GM18520 (cell line): ENCODE results near the gene PAPOLB.

Source experiments
- ATAC-seq: cut with Tn5 transposase; IDR thresholded peaks from one replicate; pipeline ENCODE4 v1.9.1; 2021; ENCODE audit not compliant: unreplicated experiment

Gene PAPOLB

DNA sequence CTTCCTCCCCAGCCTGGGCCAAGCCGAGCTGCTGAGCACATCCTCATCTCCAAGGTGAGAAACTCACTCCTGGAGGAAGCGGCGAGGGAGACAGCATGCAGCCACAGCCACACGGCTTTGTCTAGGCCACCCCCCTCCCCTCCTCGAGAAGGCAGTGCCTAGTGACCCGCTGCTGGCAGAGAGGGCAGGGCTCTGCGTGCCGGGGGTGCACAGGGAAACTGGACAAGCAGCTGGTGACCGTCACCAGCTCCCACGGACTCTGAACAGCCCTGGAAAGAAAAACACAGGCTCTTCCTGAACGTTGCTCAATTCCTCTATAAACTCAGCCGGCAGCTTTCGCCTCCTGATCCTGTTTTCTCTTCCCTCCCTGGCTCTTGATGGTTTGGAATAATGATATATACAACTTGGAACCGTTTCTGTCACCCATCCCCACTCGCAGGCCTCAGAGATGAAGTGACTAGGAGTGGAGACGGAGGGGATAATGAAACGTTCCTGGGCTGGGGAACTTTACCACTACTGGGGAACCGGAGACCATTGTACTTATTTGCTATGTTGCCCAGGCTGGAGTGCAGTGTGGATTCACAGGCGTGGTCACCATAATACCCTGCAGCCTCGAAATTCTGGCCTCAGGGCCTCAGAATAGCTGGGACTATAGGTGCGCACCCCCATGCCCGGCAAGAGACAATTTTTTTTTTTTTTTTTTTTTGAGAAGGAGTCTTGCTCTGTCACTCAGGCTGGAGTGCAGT, 19.3 kb downstream of the PAPOLB start:
- ATAC-seq = no peak

DNA sequence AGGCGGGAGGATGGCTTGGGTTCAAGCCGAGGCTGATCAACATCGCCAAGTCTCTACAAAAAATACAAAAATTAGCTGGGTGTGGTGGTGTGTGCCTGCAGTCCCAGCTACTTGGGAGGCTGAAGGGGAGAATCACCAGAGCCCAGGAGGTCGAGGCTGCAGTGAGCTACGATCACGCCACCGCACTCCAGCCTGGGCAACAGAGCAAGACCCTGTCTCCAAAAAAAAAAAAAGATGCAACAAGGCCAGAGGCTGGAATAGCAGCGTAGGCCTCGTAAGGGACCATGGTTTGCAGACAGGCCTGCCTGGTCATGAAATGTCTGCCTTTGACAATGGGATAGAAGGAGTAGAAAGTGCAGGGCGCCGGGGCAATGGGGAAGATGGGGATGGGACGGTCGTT, 20.0 kb downstream of the PAPOLB start:
- no peak for ATAC-seq

DNA sequence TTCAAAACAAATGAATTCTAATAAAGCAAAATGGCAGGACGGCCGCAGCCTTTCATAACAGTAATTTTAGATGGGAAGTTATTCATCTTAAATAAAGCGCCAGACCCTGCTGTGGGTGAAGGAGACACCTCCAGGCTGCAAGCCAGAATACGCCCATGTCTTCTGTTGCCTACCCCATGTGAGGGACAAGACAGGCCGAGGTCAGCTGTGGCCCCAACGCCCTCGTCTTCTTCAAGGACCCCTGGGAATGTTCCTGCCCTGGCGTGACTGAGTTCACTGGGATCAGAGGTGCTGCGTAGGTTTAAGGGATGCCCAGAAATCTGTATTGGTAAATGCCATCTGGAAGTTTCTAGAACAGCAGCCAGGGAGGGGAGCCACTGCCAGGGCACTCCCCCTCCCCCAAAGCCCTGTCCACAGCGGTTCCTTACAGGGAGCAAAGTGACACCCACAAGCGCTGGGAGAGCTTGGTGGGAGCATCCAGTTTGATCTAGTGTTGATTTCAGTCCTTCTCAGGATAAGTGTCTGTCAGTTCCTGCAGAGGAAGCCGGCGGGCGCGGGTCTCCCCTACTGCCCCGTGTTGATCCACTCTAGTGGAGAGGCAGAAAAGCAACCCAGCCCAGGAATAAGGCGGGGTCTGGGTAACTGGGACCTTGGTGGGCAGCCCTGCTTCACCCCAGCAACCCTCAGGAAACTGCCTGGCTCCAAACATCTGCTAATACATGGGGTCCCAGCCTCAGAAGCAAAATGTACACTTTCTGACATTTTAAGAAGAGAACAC, 20.6 kb downstream of the PAPOLB start:
- ATAC-seq = no peak

DNA sequence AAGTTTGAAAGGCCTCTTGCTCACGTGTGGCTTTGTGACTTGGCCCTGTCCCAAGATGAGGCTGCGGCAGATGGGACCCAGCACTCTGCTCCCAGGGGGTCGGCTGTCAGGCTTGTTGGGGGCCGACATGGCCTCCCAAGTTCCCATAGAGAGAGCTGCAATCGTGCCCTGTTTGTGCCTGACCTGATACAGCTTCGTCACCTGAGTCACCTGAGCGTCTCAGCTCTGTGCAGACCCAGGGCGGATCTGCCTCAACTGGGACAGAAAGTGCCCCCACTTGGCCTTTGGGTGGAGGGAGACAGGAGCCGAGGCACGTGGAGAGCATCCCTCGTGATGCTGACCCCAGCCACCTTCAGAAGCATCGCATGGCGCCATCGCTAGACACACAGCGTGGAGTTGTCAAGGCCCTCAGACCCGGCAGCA, 21.7 kb downstream of the PAPOLB start:
- no peak for ATAC-seq

DNA sequence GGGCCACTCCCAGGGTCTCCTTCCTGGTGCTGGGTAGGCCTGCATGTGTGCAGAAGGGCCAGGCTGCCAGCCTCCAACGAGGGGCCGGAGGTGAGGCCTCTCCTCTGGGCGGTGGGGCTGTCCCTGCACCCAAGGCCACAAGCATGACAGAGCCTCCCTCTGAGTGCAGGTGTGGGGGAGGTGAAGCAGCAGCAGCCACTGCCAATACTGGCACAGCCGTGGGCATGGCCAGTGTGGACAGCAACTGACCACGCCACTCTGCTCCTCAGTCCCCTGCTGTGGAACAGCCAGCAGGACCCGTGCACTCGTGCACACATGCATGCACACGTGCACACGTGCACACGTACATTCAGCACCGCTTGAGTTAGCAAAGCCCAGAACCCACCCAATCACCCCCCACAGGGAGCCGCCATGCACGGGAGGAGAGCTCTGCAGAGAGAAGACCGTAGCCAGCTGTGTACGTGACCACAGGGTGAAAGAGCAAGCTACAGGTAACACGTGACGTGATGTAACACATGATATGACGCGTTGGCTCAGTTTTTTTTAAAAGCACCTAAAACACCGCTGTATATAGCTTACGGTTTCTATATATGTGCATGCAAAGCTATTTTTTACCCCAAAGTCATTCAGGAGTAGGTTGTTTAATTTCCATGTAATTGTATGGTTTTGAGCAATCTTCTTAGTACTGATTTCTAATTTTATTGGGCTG, 23.1 kb downstream of the PAPOLB start:
- ATAC-seq = no peak

DNA sequence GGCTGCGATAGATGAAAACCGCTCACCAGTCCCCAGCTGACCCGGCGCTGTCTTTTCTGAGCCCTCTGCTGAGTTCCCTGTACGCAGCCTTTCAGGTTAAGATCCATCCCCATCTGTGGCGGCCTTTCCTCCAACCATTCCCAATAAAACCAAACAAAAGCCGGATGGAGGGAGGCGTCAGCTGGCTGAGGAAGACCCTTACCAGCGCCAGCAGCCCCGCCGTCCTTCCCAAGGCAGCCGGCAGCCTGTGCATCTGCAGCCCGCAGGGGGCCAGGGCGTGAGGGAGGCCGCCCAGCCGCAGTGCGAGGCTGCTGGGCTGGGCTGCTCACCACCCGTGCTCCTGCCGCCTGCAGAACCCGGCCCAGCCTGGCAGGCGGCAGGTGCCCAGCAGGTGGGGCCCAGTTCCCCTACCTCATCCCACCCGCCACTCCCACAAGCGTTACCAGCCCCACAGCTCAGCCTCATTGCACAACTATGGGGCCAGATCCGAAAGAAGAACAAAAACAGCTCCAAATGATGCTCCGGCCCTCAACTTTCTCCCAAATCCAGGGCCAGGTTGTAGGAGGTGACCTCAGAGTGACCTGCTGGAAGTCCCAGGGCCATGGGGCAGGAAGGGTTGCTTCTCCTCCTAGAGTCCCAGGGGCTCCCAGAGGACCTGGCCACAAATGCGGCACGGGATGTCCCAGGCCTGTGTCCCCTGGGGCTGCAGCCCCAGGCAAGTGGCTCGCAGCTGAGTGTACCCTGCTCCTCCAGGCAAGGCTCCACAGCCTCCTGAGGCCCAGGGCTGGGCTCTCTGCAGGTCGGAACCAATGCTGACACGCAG, 23.8 kb downstream of the PAPOLB start:
- ATAC-seq = no peak

DNA sequence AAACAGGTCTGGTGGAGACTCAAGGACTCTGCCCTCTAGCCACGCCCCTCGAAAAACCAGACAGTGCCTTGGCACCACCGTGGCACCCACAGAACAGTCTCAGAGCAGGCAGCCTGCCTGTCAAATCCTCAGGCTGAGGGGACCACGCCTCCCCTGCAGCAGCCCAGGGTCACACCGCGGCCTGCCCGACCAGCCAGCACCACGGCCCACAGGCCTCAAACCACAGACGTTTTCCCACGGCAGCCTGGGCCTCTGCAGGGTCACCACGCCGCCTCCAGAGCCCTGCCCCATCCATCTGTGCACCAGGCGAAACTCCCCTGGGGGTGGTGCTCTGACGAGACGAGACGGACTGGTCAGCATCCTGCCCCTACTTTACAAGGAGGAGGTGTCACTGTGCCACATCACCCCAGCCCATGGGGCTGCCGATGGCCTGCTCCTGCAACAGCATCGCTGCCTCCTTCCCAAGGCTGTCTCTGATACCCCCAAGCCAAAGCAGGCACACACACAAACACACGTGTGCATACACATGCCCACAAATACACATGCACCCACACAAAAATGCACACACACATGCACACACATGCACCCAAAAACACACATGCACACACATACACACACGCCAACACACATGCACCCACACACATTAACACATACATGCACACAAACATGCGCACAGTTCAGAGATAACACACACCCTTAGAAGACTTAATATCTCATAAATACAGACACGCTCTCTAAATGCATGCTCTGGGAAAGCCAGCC, 24.6 kb downstream of the PAPOLB start:
- no peak for ATAC-seq

DNA sequence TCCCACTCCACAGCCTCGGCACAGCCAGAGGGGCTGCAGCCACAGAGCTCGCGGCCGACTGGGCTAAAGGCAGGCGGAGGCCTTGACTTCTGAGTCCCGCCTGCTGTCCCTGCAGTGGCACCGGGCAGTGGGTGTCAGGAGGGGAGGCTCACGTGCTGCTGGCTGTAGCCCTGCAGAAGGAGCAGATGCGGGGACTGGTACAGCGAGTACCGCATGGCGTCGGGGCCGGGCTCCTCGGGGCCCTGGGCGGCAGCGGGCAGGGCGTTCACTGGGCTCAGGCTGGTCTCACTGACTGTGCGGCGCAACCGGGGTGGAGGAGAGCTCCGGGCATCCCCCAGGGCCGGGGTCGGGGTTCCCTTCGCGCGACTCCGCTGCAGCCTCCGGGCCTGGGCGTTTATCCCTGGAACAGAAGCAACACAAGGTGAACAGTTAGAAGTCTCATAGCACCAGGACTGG, 25.6 kb downstream of the PAPOLB start:
- no peak for ATAC-seq

DNA sequence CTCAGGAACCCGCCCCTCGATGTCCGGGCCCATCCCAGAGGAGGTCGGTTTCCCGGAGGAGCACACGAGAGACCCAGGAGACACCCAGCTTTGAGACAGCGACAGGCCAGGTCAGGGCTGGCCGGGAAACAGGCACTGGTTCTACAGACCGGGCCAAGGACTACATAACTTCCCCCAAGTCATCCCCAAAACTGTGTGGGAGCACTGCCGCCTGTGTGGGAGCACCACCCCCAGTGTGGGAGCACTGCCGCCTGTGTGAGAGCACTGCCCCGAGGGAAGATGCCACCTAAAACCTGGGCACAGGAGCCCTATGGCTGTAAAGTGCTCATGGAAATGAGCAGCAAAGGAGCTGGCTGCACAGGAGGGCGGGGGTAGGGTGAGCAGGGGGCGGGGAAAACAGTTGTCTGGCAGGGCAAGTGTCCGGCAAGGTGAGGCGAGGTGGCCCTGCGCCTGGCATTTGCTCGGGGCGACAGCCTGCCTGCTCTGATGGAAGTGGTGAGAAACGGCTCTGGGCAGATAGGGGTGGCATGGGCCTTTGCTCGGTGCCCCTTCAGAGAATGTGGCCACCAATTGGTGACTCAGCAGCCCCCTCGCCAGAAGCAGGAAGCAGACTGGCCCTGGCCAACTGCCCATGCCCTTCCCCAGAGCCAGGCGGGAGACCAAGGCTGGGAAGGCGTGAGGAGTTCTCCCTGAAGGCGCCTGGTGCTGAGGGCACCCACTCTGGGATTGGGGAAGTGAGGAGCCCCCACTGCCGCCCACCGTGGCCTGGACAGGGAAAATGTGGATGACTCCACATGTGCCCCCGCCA, 26.2 kb downstream of the PAPOLB start:
- ATAC-seq = no peak

DNA sequence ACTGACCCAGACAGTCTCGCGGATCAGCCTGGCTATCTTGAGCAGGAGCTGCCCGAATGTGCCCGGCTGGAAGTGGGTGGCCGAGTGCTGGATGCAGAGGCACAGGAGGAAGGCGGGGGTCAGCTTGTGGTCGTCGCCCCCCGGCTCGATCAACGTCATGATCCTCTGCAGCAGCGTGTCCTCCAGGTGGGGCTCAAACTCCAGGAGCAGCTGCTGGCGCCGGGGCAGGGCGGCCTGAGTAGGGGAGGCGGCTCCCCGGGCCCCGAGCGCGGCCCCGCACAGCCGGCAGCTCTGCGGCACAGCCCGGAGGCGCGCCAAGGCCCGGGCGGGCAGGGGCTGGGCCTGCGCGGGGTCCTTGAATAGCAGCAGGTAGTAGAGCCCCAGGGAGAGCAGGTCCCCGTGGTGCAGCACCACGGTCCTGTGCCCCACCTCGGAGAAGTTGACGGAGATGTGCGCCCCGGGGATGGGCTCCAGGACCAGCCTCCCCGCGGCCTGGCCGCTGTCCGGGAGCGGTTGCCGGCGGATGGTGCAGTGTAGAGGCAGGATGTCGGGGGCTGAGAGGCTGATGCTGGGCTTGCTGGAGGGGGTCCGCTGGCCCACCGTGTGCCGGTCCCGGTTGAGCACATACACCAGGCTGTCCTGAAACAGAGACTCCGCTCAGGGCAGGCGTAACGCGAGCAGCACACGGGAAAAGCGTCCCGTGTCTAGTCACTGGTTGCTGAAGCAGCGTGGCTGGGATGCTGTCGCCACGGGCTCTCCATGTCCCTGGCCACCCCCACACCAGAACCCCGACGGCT, 27.0 kb downstream of the PAPOLB start:
- ATAC-seq = no peak

DNA sequence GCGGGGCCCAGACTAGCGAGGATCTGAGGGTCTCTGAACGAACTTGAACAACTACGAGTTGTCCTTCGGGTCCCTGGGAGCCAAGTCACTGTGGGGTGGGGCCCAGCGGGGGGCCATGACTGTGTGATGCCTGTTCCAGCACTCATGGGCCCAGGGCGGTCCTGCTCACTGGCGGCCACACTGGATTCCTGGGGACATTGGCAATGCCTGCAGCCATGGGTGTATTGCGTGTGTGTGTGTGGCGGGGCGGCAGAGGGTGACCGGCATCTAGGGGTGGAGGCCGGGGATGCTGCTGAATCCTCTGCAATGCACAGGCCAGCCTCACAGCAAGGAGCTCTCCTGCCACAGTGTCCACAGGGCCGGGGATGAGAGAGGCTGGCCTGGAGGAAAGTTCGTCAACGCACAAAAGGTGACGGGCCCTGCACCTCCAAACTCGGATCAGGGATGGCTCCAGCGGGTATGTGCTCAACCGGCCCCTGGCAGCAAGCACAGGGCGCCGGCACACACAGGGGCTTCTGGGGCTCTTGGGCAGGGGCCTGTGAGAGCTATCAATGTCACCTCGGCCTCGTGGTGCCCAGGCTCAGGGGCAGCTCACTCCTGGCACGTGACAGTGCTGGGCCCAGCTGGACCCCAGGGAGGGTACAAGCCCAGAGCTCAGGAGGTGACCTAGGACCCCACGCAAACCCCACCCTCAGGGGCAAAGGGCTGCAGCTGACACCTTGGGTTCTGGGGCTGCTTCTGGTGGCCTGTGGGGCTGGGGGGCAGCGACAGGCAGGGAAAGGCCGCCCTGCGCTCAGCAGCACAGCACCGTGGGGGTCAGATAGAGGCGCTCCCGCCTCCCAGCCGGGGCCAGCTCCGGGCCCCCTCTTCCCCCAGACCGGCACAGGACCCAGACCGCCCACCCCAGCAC, 27.9 kb downstream of the PAPOLB start:
- no peak for ATAC-seq

DNA sequence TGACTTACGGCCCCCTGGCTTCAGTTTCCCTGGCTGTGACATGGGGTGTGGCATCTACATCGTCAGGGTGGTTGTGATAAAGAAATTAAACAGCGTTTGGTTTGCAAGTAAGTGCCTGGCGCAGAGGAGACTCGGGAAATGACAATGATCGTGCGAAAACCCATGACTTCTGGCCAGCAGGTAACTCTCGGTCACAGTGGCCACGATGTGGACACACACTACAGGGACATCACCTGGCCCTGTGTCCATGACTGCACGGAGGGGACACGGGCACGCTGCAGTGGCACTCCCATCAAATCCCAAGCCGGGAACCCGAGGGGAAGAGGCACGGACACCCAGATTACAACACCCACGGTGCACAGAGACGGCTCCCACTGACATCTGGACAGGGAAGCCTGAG, 28.7 kb downstream of the PAPOLB start:
- ATAC-seq = no peak

DNA sequence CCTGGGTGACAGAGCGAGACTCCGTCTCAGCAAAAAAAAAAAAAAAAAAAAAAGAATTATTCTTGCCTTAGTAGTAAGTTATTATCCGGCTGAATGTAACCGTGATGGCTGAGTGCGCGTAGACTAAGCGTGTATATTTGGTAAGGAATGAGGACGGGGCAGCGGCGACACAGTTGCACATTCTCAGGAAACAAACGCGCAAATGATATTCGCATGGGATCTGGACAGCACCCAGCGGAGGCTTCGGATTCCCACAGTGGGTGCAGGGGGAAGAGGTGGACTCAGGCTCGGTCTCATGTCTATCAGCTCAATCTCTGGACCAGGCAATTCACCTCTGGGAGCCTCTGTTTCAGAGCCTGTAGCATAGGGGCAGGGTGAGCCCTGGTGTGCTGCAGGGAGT, 29.1 kb downstream of the PAPOLB start:
- ATAC-seq = no peak

DNA sequence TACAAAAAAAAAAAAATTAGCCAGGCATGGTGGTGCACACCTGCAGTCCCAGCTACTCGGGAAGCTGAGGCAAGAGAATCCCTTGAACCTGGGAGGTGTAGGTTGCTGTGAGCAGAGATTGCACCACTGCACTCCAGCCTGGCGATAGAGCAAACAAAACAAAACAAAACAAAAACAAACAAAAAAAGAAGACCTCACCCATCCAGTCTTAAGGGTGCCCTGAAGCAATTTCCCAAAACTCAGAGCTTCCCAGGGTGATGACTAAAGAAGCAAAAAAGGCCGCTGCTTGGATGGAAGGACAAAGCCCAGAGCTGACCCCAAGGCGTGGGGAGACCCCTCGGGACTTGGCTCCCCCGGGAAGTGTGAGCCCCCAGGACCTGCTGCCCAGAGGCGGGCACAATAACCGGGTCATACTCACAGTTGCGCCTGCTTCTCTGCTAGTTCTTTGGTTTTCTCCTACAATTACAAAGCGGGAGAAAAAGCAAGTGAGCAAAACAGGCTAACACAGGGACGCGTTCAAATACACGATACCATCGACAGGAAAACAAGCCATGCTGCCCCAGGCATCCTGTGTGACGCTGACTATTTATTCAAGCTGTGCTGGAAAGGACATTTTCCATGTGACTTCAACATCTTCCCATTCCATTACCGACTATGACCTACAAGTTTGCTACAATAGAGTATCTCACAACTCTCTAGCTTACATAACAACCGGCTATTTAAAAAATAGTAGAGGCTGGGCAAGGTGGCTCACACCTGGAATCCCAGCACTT, 29.9 kb downstream of the PAPOLB start:
- no peak for ATAC-seq

DNA sequence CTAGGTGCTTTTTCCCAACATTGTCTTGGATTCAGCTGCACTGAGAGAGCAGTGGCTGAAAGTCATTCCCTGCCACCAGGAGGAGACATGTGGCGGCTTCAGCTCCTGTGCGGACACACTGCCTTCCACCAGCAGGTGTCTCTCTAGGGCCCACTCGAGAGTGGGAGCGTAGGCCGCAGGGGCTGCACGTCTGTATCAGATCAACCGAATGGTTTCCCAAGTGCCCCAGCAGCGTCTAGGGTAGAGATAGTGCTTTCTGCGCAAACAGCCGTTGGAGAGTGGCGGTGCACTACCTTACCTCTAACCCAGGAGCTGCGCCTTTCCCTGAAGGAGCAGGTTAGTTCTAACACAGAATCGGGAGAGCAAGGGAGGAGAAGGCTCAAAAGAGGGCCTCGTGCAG, 31.7 kb downstream of the PAPOLB start:
- no peak for ATAC-seq

DNA sequence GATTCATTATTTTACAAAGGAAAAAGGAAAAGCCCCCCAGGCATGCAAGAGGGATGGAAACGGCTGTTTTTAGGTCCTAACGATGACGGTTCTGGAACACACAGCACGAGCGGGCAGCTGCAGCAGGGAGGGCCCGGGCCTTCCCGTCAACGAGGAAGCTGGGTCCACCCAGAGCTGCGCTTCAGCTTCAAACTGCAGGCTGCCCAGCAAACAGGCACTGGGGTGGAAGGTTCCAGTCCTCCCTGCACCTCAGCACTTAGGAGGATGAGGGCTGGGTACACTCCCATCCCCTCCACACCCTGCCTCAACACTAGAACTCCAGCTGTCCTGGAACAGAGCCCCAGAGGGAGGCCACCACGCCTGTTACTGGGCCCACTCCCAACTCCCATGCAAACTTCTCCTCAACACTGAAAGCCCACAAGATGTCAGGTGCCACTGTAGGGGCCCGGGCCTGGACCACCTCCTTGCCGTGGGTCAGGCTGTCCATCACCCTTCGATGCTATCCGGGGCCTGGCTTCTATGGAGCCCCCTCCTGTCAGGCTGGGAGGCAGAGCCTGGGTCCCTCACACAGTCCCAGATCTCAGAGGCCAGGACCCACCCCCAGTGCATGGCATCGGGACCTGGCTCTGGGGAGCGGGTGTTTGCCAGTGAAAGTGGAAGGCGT, 33.0 kb downstream of the PAPOLB start:
- ATAC-seq = no peak
